ENCODE results near the gene CNOT10. TPM values are rescaled to one million over a fixed set of nuclear protein-coding genes. Genes with fewer than 3 reads are reported as not detected.
"Not testable (repeated sequence)": the region's sequence is repeated elsewhere in the genome, so short reads cannot be mapped to it uniquely, and the experiment has no call there.

CNOT10 gene
- total RNA-seq, 1 experiment from 2014 or later, result 26.7 TPM

- DNase-seq (ENCODE audit: low read depth), result no peak
These were observed 74.4 kb downstream of the CNOT10 start for GRCh38 chr3:32759342-32759741.

- no peak for DNase-seq (ENCODE audit: low read depth)
These were observed 79.5 kb downstream of the CNOT10 start for GRCh38 chr3:32764481-32764880.

GRCh38 chr3:32778389-32778788 lies 93.4 kb downstream of the CNOT10 start:
- no peak for DNase-seq (ENCODE audit: low read depth)

- no peak for DNase-seq (ENCODE audit: low read depth)
These were observed 95.2 kb downstream of the CNOT10 start for GRCh38 chr3:32780071-32780734.

GRCh38 chr3:32780735-32781210 lies 95.8 kb downstream of the CNOT10 start:
- peak; percentile 39 for DNase-seq (ENCODE audit: low read depth)

GRCh38 chr3:32781211-32781968 lies 96.4 kb downstream of the CNOT10 start:
- DNase-seq (ENCODE audit: low read depth), result peak; percentile 64

- not testable (repeated sequence) for DNase-seq (ENCODE audit: low read depth)
These were observed 96.9 kb downstream of the CNOT10 start for GRCh38 chr3:32781969-32782270.

- DNase-seq (ENCODE audit: low read depth), result no peak
These were observed 97.4 kb downstream of the CNOT10 start for GRCh38 chr3:32782407-32782806.

GRCh38 chr3:32791833-32792232 lies 106.8 kb downstream of the CNOT10 start:
- peak; percentile 49 for DNase-seq (ENCODE audit: low read depth)

GRCh38 chr3:32794487-32795308 lies 109.7 kb downstream of the CNOT10 start:
- DNase-seq (ENCODE audit: low read depth), result peak; percentile 51

- DNase-seq (ENCODE audit: low read depth), result not testable (repeated sequence)
These were observed 111.5 kb downstream of the CNOT10 start for GRCh38 chr3:32796384-32796950.

GRCh38 chr3:32797776-32798175 lies 112.8 kb downstream of the CNOT10 start:
- no peak for DNase-seq (ENCODE audit: low read depth)

- not testable (repeated sequence) for DNase-seq (ENCODE audit: low read depth)
These were observed 116.5 kb downstream of the CNOT10 start for GRCh38 chr3:32801440-32801839.

- no peak for DNase-seq (ENCODE audit: low read depth)
These were observed 128.2 kb downstream of the CNOT10 start for GRCh38 chr3:32813180-32813579.

- DNase-seq (ENCODE audit: low read depth), result no peak
These were observed 129.4 kb downstream of the CNOT10 start for GRCh38 chr3:32814361-32814760.

GRCh38 chr3:32815841-32816438 lies 131.0 kb downstream of the CNOT10 start:
- DNase-seq (ENCODE audit: low read depth), result no peak

- no peak for DNase-seq (ENCODE audit: low read depth)
These were observed 131.7 kb downstream of the CNOT10 start for GRCh38 chr3:32816439-32817256.

GRCh38 chr3:32817257-32817557 lies 132.2 kb downstream of the CNOT10 start:
- DNase-seq (ENCODE audit: low read depth), result no peak

GRCh38 chr3:32817558-32818228 lies 132.7 kb downstream of the CNOT10 start, which contains the start of gene TRIM71:
TSS of gene TRIM71 (plus strand) at chr3:32817997. CDS start at chr3:32818081, 84 bp downstream.
- no peak for DNase-seq (ENCODE audit: low read depth)

GRCh38 chr3:32818229-32818969 lies 133.4 kb downstream of the CNOT10 start:
- DNase-seq (ENCODE audit: low read depth), result no peak
